ENCODE measurements around the gene FOXO4.
A peak's percentile ranks its signal among the peaks of the same experiment; 100 is the strongest.

Gene FOXO4

DNA sequence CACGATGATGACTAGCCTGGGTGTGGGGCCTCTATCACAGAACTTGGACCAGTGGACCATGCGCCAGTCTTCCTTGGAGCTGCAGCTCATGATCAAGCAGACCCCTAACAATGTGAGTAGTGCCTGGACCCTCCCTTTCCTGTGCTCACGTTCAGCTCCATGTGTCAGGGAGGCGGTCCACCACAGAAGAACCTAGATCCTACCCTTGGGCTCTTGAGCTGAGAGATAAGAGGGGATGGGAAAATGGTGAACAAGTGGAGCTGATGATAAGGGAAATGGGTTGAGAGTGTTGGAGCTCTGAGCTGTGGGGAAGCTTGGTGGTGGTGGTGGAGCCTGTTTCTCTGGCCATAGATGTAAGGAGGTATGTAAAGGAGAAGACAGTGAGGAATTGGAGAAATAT lies 35.9 kb downstream of the FOXO4 start:
- Mint-ChIP-seq H3K4me1 (peaks cover 12% of the 10 kb centered on the region), H3K4me3 (no peak overlapping the region), H3K9me3 (no peaks in the 10 kb centered on the region), H3K36me3 (peaks cover 59% of the 10 kb centered on the region), H3K27ac (no peak overlapping the region), H3K27me3 (no peaks in the 10 kb centered on the region)
- CTCF ChIA-PET, result interaction anchor here (1.1 to 7.1 kb wide), 3 partner anchors 11 to 47 kb away, joined by 3 to 97 read pairs (median 6); no protein-coding TSS in a partner anchor
- DNase-seq, result no peak

DNA sequence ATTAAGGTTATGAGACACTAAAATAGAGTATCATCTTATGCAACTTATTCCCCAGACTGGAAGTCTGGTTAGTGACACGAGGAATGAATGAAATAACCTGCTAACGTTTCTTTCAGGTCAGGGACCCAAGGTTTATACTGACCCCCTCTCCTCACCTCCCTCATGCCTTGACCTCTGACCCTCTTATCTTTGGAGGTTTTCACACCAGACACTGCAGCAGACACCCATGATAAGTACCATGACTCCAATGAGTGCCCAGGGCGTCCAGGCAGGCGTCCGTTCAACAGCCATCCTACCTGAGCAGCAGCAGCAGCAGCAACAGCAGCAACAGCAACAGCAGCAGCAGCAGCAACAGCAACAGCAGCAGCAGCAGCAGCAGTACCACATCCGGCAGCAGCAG lies 44.8 kb downstream of the FOXO4 start:
- Mint-ChIP-seq H3K27me3 (no peaks in the 10 kb centered on the region), H3K4me3 (no peak overlapping the region), H3K4me1 (peaks cover 12% of the 10 kb centered on the region), H3K9me3 (no peaks in the 10 kb centered on the region), H3K36me3 (peaks cover 42% of the 10 kb centered on the region), H3K27ac (no peak overlapping the region)
- CTCF ChIA-PET, result interaction anchor here (1.5 kb wide), 1 partner anchor 170 kb away, joined by 3 read pairs; no protein-coding TSS in a partner anchor
- no peak for DNase-seq

DNA sequence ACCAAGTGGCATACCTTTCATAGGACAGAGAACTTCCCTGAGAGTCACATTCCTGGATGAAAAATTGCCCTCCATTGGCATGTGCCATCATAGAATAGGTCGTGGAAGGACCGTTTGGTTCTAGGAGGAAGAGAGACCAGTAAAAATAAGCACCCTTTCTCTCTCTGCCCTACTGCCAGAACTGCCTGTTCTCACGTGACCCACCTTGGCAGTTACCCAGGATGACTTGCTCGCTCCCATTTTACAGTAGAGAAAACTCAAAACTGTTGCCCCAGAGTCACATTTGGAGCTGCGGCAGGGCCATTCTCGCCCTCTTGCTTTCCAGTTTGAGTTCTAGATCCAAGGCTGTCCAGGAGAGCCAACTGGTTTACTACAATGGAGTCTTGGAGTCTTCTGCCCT lies 47.9 kb downstream of the FOXO4 start:
- Mint-ChIP-seq H3K9me3 (no peaks in the 10 kb centered on the region), H3K4me1 (peaks cover 21% of the 10 kb centered on the region), H3K27ac (no peak overlapping the region), H3K27me3 (no peaks in the 10 kb centered on the region), H3K4me3 (no peak overlapping the region), H3K36me3 (peaks cover 23% of the 10 kb centered on the region)
- no peak for DNase-seq
- CTCF ChIA-PET, result interaction anchor here (0.9 to 2.3 kb wide), 3 partner anchors 13 to 43 kb away, joined by 3 to 6 read pairs (median 4); no protein-coding TSS in a partner anchor

DNA sequence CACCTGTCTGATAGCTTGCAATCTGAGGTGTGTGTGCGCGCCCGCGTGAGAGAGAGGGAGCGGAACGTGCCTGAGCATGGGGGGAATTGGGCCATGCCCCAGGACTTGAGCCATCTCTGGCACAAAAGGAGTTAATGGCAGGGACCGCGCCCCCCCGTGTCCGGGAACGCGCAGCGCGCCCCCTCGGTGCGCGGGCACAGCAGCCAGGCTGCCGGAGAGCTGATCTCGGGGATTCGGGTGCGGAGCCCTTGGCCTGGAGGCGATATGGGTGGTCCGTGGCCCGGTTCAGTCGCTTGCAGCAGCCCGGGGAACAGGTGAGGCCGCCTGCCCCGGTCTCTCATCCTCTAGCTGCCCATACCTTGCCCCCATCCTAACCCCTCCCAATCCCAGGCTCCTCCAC lies 49.0 kb downstream of the FOXO4 start, which contains the start of gene NLGN3:
NLGN3 (plus strand) TSS at position 191 of the 400 bp plus-strand sequence. CDS start 2,909 bp downstream, outside the sequence.
- CTCF ChIA-PET, result no interaction called here
- Mint-ChIP-seq H3K4me1 (peaks cover 19% of the 10 kb centered on the region), H3K27me3 (no peaks in the 10 kb centered on the region), H3K36me3 (peaks cover 12% of the 10 kb centered on the region), H3K27ac (peak within 1 kb of the TSS; percentile 74), H3K9me3 (no peaks in the 10 kb centered on the region), H3K4me3 (no peak within 1 kb of the TSS)
- no peak for DNase-seq

DNA sequence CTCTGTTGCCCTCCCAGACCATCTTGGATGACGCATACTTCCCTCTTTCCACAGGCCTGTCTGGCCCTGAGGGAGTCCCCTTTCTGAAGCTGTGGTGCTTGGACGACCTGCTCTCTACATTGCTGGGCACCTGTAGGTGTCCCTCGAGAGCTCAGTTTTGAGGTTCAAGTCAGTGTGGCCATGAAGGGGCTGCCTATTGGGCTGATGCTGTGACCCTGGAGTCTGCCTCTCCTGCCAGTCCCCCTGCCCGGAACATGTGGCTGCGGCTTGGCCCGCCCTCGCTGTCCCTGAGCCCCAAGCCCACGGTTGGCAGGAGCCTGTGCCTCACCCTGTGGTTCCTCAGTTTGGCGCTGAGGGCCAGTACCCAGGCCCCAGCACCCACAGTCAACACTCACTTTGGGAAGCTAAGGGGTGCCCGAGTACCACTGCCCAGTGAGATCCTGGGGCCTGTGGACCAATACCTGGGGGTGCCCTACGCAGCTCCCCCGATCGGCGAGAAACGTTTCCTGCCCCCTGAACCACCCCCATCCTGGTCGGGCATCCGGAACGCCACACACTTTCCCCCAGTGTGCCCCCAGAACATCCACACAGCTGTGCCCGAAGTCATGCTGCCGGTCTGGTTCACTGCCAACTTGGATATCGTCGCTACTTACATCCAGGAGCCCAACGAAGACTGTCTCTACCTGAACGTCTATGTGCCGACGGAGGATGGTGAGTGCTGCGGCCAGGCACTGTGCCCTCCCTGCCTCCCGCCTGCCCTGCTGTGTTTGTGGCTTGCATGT lies 52.0 kb downstream of the FOXO4 start:
- CTCF ChIA-PET, result no interaction called here
- Mint-ChIP-seq H3K9me3 (no peaks in the 10 kb centered on the region), H3K27ac (no peak overlapping the region), H3K36me3 (peaks cover 6% of the 10 kb centered on the region), H3K4me3 (no peak overlapping the region), H3K27me3 (no peaks in the 10 kb centered on the region), H3K4me1 (peaks cover 14% of the 10 kb centered on the region)
- DNase-seq, result no peak

DNA sequence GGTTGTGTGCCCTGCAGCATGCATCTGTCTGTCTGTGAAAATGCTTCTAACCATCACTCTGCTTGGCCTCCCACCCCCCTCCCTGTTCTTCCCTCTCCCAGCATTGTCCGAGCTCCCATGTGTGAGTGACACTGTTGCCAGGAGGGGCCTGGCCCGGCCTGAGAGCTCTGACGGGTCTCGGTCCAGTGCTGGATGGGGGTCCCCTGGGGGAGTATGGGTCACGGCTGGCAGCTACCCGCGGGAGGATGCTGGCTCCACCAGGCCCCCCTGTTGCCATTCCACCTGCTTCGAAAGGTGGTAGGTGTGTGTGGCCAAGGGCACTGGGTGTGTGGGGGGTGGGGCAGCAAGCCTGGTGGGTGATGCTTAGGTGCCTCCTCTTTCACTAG lies 52.6 kb downstream of the FOXO4 start:
- no peak for DNase-seq
- Mint-ChIP-seq H3K36me3 (peaks cover 5% of the 10 kb centered on the region), H3K27me3 (no peaks in the 10 kb centered on the region), H3K27ac (no peak overlapping the region), H3K9me3 (no peaks in the 10 kb centered on the region), H3K4me1 (peaks cover 14% of the 10 kb centered on the region), H3K4me3 (no peak overlapping the region)
- CTCF ChIA-PET, result no interaction called here

DNA sequence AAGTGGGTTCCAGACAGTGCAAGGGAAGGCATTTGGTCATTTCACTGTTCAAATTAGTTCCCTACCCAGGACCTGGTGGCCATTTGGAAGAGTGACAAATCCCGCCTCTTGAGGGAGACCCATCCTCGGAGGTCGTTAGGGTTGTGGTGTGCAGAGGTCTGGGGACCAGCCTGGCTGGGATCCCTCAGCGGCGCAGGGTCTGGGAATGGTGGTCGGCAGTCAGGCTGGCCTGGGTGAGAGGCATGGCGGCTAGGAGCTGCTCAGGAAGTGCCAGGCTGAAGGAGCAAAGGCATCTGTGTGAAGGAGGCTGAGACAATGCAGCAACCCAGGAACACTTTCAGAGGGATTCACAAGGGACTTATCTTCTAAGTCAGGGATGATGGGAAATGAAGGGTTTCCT lies 55.7 kb downstream of the FOXO4 start:
- Mint-ChIP-seq H3K27me3 (no peaks in the 10 kb centered on the region), H3K4me1 (peaks cover 3% of the 10 kb centered on the region), H3K27ac (peak overlapping the region; percentile 28), H3K9me3 (no peaks in the 10 kb centered on the region), H3K4me3 (no peak overlapping the region), H3K36me3 (peaks cover 4% of the 10 kb centered on the region)
- DNase-seq, result no peak
- CTCF ChIA-PET, result no interaction called here
